C1 segment of cervical spinal cord (tissue), 14 donors: ENCODE measurements around the gene OLFM2.
"Not testable (repeated sequence)": the region's sequence is repeated elsewhere in the genome, so short reads cannot be mapped to it uniquely, and the experiment has no call there.

ENCODE experiments used
- DNase-seq, 14 donors: peaks; one replicate each; lab custom pipeline; 2025; lab: John Stamatoyannopoulos, UW

OLFM2 gene

GRCh38 chr19:9863759-9864158 is 72.6 kb downstream of the OLFM2 start:
- DNase-seq, result no peak

DNA sequence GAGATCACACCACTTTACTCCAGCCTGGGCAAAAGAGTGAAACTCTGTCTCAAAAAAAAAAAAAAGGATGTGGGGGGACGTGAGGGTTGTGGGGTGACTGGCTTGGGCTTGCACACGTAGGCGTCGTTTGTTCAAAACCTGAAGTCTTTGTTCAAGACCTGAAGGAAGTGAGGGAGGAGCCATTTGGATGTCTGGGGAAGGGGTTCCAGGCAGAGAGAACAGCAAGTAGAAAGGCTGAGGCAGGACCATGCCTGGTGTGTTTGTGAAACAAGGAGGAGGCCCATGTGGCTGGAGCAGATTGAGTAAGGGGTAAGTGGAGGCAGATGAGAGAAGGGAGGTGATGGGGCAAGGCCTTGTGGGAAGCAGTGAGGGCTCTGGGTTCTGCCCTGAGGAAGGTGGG is 73.4 kb downstream of the OLFM2 start:
- DNase-seq, result no peak

- DNase-seq, result no peak
These were observed 74.8 kb downstream of the OLFM2 start for GRCh38 chr19:9861503-9861902.

- DNase-seq, result peak in 1 of 14 donors; percentile 8
These were observed 75.9 kb downstream of the OLFM2 start for GRCh38 chr19:9860407-9860806.

GRCh38 chr19:9858766-9859165 is 77.5 kb downstream of the OLFM2 start:
- no peak for DNase-seq

- no peak for DNase-seq
These were observed 78.2 kb downstream of the OLFM2 start for GRCh38 chr19:9857920-9858746.

DNA sequence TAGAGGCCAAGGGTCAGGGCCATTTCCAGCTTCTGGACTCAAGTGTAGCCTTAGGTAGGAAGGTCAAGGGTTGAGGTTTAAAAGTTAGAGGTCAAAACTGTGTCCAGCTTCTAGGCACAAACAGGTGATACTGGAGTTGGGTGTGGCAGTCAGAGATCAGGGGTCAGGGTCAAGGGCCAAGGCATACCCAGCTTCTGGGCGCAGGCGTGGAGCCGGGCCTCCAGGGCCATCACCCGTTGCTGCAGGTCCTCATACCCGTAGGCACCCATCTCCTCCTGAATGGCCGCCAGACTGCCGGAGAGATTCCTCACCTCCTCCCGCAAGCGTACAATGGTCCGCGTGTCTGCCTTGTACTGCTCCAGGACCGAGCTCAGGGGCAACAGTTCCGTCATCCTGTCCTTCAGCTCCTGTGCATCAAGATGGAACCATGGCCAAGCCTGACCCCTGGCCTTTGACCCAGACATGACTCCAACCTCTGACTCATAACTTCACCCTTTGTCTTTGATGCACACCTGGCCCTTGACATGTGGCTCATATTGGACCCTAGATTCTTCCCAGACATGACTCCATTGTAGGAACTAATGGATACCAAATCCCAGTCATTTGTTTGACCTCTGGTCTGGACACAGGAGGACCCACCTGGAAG is 79.1 kb downstream of the OLFM2 start:
- no peak for DNase-seq

GRCh38 chr19:9856609-9857008 is 79.7 kb downstream of the OLFM2 start:
- DNase-seq, result no peak

DNA sequence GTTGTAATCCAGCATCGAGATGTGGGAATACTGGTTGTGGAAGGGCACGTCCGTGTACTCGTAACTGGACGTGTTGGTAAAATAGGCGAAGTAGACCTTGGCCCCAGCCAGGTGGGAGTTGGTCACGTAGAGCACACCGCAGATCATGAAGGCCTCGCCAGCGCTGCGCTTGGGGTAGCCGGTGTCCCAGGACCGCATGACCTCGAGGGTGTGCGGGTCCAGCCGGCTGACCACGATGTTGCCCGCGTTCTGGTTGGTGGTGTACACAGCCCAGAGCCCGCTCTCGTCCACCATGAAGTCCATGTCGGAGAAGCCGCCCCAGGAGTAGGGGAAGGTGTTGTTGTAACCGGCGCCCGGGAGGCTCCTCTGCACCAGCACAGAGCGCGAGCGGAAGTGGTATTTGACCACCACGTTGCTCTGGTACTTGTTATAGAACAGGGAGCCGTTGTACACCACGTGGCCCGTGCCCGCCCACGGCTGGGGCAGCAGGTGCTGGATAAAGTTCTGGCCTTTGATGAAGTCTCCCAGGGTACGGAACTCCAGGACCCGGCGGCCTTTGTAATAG is 82.0 kb downstream of the OLFM2 start:
- no peak for DNase-seq

- DNase-seq, result peak in 3 of 14 donors; percentile 7 to 68 (median 8)
These were observed 85.9 kb downstream of the OLFM2 start for GRCh38 chr19:9850235-9850959.

GRCh38 chr19:9849791-9850190 is 86.5 kb downstream of the OLFM2 start:
- no peak for DNase-seq

DNA sequence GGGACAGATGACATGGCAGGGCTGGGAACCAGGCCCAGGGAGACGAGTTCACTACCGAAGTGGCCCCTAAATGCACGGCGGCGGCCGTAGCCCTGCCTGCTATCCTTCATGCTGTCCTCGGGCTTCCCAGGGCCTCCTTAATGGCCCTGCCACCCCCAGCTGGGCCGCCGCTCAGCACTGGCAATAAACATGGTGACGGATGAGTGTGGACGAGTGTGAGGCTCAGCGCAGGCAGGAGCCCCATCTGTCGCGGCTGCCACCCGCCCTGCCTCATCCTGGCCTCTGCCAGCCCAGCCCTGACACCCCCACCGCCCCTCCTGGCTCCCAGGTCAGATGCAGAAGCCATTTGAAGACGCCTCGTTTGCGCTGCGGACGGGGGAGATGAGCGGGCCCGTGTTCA is 87.6 kb downstream of the OLFM2 start:
- DNase-seq, result peak in 1 of 14 donors; percentile 82

GRCh38 chr19:9848060-9848459 is 88.3 kb downstream of the OLFM2 start:
- peak in 1 of 14 donors; percentile 51 for DNase-seq

DNA sequence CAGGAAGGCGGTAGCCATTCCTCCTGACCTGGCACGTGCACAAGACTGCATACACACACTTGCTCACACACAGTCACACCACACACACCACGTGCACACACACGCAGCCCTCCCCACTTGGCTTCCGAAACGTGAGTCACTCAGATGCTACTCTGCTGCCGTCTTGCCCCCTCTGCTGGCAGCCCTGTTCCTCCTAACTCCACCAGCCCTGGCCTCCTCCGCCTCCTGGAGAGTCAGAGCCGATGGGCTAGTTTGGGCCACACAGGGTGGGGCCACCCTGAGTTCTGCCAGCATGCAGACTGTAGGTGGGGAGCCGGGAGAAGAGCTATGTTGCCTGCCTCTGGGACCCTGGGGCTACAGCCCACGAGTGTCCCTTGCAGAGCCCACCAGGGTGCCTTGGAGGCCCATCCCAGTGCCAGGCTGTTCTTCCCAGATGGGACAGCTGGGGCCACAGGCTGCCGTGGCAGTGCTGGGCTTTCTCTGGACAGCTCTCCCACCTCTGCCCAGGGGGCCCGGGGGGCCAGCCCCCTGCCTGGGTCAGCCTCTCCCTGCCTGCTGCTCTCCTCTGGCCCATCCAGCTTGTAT is 89.1 kb downstream of the OLFM2 start:
- peak in 5 of 14 donors; percentile 8 to 57 (median 22) for DNase-seq

- DNase-seq, result not testable (repeated sequence)
These were observed 92.6 kb downstream of the OLFM2 start for GRCh38 chr19:9843626-9844273.

DNA sequence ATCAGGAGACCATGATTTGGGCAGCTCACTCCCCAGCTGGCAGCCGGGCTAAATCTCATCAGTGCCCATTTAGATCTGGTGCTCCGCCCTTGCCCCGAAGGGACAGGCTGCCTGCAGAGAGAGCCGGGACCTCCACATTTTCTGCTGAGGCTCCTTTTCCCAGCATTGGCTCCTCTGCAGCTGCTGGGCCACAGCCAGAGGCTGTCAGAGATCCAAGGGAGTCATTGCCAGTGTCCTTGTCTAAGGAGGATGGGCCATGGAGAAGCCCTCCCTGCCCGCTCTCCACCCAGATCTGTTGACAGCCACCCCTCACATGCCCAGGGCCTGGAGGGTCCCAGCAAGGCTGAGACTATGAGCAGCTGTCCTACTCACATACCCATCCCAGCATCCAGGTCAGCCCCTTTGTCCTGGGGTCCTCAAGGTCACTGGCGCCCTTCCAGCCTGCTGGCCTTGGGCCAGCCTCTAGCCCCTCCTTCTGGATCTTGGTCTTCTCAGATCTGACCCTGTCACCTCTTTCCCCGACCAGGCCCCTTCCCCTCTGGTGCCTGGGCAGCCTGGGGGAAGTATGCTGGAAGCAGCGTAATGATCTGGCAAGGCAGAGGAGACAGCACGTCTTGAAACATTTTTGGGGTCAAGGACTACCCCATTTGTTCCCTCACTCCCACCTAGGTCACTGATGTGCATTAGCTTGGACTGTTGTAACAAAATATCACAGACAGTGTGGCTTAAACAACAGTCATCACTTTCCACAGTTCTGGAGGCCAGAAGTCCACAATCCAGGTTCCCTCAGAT is 93.3 kb downstream of the OLFM2 start:
- peak in 5 of 14 donors; percentile 16 to 33 (median 24) for DNase-seq

- no peak for DNase-seq
These were observed 96.9 kb downstream of the OLFM2 start for GRCh38 chr19:9839415-9839814.

- DNase-seq, result no peak
These were observed 98.0 kb downstream of the OLFM2 start for GRCh38 chr19:9838324-9838723.

- DNase-seq, result no peak
These were observed 100.3 kb downstream of the OLFM2 start for GRCh38 chr19:9836021-9836420.

DNA sequence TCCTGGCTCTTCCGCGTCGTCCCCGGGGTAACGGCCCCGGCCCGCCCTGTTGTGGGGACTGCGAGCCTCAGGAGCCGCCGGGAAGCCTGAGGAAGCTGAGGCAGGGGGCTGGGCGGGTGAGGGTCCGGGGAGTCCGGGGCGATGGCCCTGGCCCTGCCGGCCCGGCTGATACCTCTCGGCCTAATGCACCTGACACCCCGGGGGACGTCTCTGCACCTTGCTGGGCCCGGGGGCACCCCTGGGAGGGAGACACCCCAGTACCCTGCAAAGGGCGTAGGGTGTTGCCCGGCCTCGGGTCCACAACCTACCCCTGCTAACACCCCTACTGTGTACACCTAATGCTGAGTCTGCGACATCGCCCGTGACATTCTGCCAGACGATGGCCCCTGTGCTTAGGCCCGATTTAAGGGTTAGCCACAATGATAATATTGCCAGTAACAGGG is 100.8 kb downstream of the OLFM2 start:
- DNase-seq, result peak in 2 of 14 donors; percentile 27 to 49
